ENCODE results near the gene MAPT. TPM values are rescaled to one million over a fixed set of nuclear protein-coding genes. Genes with fewer than 3 reads are reported as not detected.

MAPT gene
- total and polyA plus RNA-seq, 2 of the 4 experiments (the other 2 are of a cell fraction), result 0.18 to 0.19 TPM

GRCh38 chr17:46025060-46025459 is 130.7 kb downstream of the MAPT start:
- WGBS, 2 experiments (ENCODE audit: extremely low coverage in 2 of 2, insufficient read length in 1 of 2), result 80% methylated on average over 2 of the region's 10 CpGs; no CpG with 5 or more reads in 1 of the 2 experiments
- POLR2A ChIA-PET (ENCODE audit: unreplicated experiment), result no interaction called here

More at GRCh38 chr17:46025060-46025459, 130.7 kb downstream of the MAPT start:
- Histone ChIP-seq H3K56ac (ENCODE audit: extremely low read depth, insufficient read depth, low read length) (no peak overlapping the region), H3K4ac (ENCODE audit: low read depth, low read length) (no peak overlapping the region), H3K36me3 (ENCODE audit: control insufficient read depth, insufficient read depth, low read length) (peaks cover 25% of the 10 kb centered on the region), H2BK20ac (ENCODE audit: low read depth, low read length) (no peak overlapping the region), H4K8ac (ENCODE audit: low read depth in 2 of 2, low read length in 2 of 2) (no peak overlapping the region), H2BK5ac (ENCODE audit: low read depth, low read length, poor library complexity, severe bottlenecking) (no peak overlapping the region), H2AK9ac (replicated peaks; ENCODE audit: low read depth, low read length, poor library complexity) (no peak overlapping the region), H3K4me1 (ENCODE audit: control insufficient read depth, insufficient read depth, low read length) (no peaks in the 10 kb centered on the region), H3K4me2 (ENCODE audit: low read depth, low read length) (no peak overlapping the region), H4K5ac (ENCODE audit: low read depth, low read length) (no peak overlapping the region), H3K9me3 (ENCODE audit: control insufficient read depth, insufficient read depth, low read length) (no peaks in the 10 kb centered on the region), H3K14ac (replicated peaks; ENCODE audit: low read depth, low read length) (no peak overlapping the region), H3K18ac (ENCODE audit: low read depth, low read length) (no peak overlapping the region), H3K23ac (ENCODE audit: low read depth, low read length) (no peak overlapping the region), H4K91ac (ENCODE audit: insufficient read depth, low read depth, low read length) (no peak overlapping the region), H3K79me1 (ENCODE audit: low read depth in 1 of 2, low read length in 2 of 2) (peaks cover 0 to 19% of the 10 kb centered on the region in 2 experiments; a peak in 2 of 4 replicates), H2AFZ (replicated peaks; ENCODE audit: low read length, poor library complexity) (no peak overlapping the region), H3K27me3 (ENCODE audit: control insufficient read depth, insufficient read depth, low read length) (no peaks in the 10 kb centered on the region), H3K27ac (ENCODE audit: insufficient read depth, low read length) (no peak overlapping the region), H3K9ac (ENCODE audit: low read depth, low read length) (no peak overlapping the region), H2AK5ac (ENCODE audit: low read depth, low read length) (no peak overlapping the region), H2BK15ac (ENCODE audit: low read depth, low read length) (no peak overlapping the region), H3K9me1 (ENCODE audit: insufficient read depth, low read length) (peaks cover 10% of the 10 kb centered on the region), H4K20me1 (ENCODE audit: insufficient read depth, low read length) (peaks cover 4% of the 10 kb centered on the region), H2BK120ac (ENCODE audit: low read depth, low read length) (no peak overlapping the region), H3K4me3 (ENCODE audit: insufficient read depth, low read depth, low read length) (no peak overlapping the region)
- no peak for ATAC-seq (ENCODE audit: low read depth)
- no peak for DNase-seq
- dilution Hi-C loops (cut with HindIII; ENCODE audit: low sequenced_read_pairs, unreplicated experiment) (no loop called here), intact Hi-C loops (cut with micrococcal nuclease) (no loop called here), in situ Hi-C loops (cut with MboI; ENCODE audit: low sequenced_read_pairs) (no loop called here)
- CTCF ChIA-PET, result no interaction called here
- TF ChIP-seq MXI1 (IDR thresholded peaks at IDR 0.05; ENCODE audit: borderline replicate concordance, low read depth, low read length) (no peak), RFX5 (IDR thresholded peaks at IDR 0.05; ENCODE audit: low read depth, low read length) (no peak)
- BruUV-seq (replicated peaks), result no TSS peak

Data from IMR-90 (cell line).